Activated naive CD8-positive, alpha-beta T cell treated with anti-CD3 and anti-CD28 coated beads, Interleukin-2, amount 10 ng/mL, durations not matched to agents 7 days and 5 days (primary cell): ENCODE results near the gene TLE3. TPM values are rescaled to one million over a fixed set of nuclear protein-coding genes. Genes with fewer than 3 reads are reported as not detected.

Experiments used
- ATAC-seq: fragments of 150-1000 bp; cut with Tn5 transposase; one replicate; pipeline ENCODE4 v1.10.0; 2021; ENCODE audit warnings: low read depth, moderate library complexity
- POLR2A ChIA-PET: fragments of 350-600 bp; sonication (Branson Sonifier 250); formaldehyde crosslinking; loops from one replicate; lab custom pipeline; 2021; ENCODE audit warnings: antibody characterized with exemption; lab: Charles Lee
- DNase-seq: peaks from one replicate; pipeline ENCODE4 v3.0.0; 2021
- H3K27ac Mint-ChIP-seq: one replicate; pipeline ENCODE4 v1.8.0; 2022; ENCODE audit warnings: mild to moderate bottlenecking, mixed read lengths
- H3K27me3 Mint-ChIP-seq: one replicate; pipeline ENCODE4 v1.8.0; 2022; ENCODE audit warnings: mild to moderate bottlenecking, moderate library complexity, mixed read lengths
- H3K36me3 Mint-ChIP-seq: one replicate; pipeline ENCODE4 v1.8.0; 2021; ENCODE audit warnings: mild to moderate bottlenecking, mixed read lengths
- H3K4me1 Mint-ChIP-seq: one replicate; pipeline ENCODE4 v1.8.0; 2021; ENCODE audit warnings: mixed read lengths
- H3K4me3 Mint-ChIP-seq: one replicate; pipeline ENCODE4 v1.8.0; 2022; ENCODE audit warnings: mild to moderate bottlenecking, moderate library complexity, mixed read lengths
- H3K9me3 Mint-ChIP-seq: one replicate; pipeline ENCODE4 v1.8.0; 2021; ENCODE audit warnings: mixed read lengths
- total RNA-seq, 2 experiments: library from RNA; stranded (reverse); gene quantifications; one replicate each; pipeline ENCODE4 v1.2.3, GENCODE V29; 2021

TLE3 gene
- total RNA-seq, 2 experiments from 2014 or later, result 80.5 to 87.9 TPM

DNA sequence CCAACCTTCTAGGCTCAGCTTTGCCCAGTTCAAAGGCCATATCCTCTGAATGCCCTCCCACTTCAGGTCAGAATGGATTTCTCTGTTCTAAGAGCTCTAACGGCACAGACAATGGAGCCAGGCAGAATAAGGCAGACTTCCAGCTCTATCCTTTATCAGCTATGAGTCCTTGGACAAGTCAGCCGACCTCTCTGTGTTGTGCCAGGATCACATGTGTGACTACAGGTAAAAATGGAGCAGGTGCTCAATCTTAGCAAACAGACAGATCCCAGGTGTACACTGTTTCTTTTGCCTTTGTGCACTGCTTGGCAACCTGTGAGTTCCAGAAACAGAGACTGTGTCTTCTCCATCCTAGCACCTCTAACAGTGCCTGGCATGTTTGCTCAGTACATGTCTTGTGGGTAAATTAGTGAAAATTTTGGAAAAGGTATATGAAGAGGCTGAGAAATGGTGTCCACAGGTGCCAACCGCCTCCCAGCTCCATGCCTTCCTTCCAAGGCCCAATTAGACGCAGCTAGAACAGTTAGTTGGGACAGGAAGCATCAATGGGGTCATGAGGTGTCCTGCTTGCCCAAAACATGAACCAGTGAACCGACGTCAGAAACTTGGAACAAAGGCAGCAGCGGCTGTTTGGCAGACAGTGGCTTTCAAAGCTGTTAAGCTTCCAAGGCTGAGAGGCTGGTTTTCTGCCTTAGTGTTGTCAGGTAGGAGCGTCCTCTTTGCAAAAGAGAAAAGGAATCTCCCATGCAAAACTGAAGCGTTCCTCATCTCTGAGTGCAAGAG is 28.7 kb downstream of the TLE3 start:
- Mint-ChIP-seq H3K9me3 (no peaks in the 10 kb centered on the region), H3K4me3 (no peak overlapping the region), H3K27ac (no peak overlapping the region), H3K4me1 (peaks cover 4% of the 10 kb centered on the region), H3K36me3 (peaks cover 26% of the 10 kb centered on the region), H3K27me3 (no peaks in the 10 kb centered on the region)
- ATAC-seq (no peak), DNase-seq (no peak)
- POLR2A ChIA-PET, result interaction anchor here (1.4 kb wide), 1 partner anchor 29 kb away, joined by 3 read pairs; the partner anchor contains the start of gene TLE3

DNA sequence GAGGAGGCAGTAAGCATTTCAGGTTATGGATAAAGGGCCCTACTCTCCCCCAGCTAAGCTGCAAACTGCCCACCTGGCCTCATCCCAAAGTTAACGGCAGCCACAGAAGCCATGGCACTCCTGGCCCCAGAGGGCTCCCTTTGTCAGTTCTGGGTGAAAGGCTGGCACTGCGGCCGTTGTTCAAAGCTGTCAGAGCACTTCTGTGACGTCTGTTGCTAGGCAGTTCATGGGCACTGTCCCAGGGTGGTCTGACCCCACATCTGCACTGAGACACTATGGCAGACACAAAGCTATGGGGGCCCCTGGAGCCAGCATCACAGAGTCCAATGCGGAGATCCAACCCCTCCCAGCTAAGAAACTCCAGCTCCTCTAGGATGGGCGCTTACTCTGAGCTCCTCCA is 30.0 kb downstream of the TLE3 start:
- Mint-ChIP-seq H3K27me3 (no peaks in the 10 kb centered on the region), H3K9me3 (no peaks in the 10 kb centered on the region), H3K4me3 (no peak overlapping the region), H3K4me1 (no peaks in the 10 kb centered on the region), H3K27ac (no peak overlapping the region), H3K36me3 (peaks cover 14% of the 10 kb centered on the region)
- DNase-seq (no peak), ATAC-seq (no peak)
- POLR2A ChIA-PET, result interaction anchor here (1.4 kb wide), 1 partner anchor 30 kb away, joined by 3 read pairs; the partner anchor contains the start of gene TLE3

DNA sequence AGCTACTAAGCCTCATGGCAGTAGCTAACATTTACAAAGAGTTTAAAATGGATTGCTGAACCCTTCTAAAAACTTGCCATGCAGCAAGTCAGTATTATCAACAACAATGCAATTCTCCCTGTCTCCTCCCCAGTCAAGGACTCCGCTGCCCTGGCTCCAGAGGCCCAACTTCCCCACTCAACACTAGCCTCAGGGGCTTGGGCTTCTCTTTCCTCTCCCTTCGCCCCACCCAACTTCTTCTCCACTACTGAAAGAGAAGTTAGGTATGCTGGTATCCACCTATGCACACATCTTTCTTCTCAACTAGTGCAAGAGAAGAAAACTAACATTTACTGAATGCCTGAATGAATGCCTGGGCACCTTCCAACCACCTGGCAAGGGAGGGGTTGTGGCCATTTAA is 30.7 kb downstream of the TLE3 start:
- Mint-ChIP-seq H3K4me3 (no peak overlapping the region), H3K36me3 (peaks cover 12% of the 10 kb centered on the region), H3K27me3 (no peaks in the 10 kb centered on the region), H3K9me3 (no peaks in the 10 kb centered on the region), H3K27ac (no peak overlapping the region), H3K4me1 (no peaks in the 10 kb centered on the region)
- no peak for DNase-seq
- POLR2A ChIA-PET, result no interaction called here
- ATAC-seq, result no peak

DNA sequence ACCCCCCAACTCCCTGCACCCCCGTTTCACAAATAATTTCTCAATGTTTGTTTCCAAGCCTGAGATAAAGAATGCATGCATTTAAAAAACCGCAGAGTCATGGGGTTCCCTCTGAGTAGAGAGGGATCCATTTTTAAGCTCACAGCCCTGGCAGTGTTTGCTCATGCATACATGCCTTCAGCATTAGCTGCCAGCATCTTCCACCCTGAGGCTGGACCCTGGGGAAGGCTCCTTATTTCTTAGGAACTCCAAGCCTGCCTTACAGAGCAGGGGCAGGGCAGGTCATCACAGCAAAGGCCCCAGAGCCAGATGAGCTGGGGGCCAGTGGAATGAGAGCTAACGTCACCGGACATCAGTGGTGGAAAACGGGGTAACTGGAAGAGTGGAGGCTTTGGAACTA is 31.3 kb downstream of the TLE3 start:
- no peak overlapping the region for H3K4me3 Mint-ChIP-seq
- H3K36me3 Mint-ChIP-seq, result peaks cover 12% of the 10 kb centered on the region
- ATAC-seq (no peak), DNase-seq (no peak)
- H3K4me1 Mint-ChIP-seq, result no peaks in the 10 kb centered on the region
- no peaks in the 10 kb centered on the region for H3K9me3 Mint-ChIP-seq
- POLR2A ChIA-PET, result no interaction called here
- no peaks in the 10 kb centered on the region for H3K27me3 Mint-ChIP-seq
- H3K27ac Mint-ChIP-seq, result no peak overlapping the region

DNA sequence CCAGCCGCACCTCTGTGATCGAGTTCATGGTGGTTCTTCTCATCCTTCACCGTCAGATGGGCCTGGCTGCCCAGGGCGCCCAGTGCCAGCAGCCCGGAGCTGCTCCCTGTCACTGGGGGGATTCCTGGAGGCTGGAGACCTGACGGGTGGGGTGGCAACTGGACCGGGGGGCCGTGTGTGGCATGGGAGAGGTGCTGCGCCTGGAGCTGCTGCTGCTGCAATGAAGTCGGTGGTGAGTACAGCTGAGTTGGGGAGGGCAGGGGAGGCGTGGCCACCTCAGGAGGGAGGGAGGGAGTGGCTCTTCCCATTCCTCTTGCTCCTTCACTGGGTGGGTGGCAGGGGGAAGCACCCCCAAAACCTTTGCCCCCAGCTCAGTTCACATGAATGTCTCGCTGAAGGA is 31.7 kb downstream of the TLE3 start:
- Mint-ChIP-seq H3K27ac (no peak overlapping the region), H3K36me3 (peaks cover 9% of the 10 kb centered on the region), H3K27me3 (no peaks in the 10 kb centered on the region), H3K4me3 (no peak overlapping the region), H3K9me3 (no peaks in the 10 kb centered on the region), H3K4me1 (no peaks in the 10 kb centered on the region)
- POLR2A ChIA-PET, result no interaction called here
- ATAC-seq (no peak), DNase-seq (no peak)

DNA sequence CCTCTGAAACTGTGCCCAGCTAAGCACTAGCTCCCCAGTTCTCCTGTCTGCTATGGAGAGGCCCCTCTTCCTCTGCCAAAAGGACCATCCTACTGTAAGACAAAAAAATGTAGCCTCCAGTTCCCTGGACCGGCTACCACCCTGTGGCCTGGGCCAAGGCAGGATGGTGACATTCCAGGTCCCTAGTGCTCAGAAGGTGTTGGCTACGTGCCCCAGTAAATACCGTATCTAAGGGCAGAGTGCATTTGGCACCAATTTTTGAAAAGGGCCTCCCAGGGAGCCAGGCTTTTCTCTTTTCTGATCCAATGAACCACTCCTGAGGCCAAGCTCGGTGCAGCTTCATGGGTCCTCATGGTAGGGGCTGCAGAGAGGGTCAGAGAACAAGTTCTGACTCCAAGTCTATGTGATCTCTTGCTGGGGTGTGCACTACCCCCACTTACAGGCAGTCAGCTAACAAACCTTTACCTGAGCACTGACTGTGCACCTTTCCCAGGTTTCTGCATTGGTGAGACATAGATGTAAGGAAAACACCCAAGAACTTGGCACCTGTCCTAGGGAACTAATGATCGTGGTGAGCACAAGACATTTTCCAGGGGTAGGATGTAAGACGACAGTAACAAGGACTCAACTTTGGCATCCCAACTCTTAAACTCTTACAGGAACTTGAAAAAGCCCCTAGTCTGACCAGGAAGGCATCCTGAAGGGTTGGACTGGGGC is 32.6 kb downstream of the TLE3 start:
- POLR2A ChIA-PET, result no interaction called here
- H3K27me3 Mint-ChIP-seq, result no peaks in the 10 kb centered on the region
- H3K4me1 Mint-ChIP-seq, result no peaks in the 10 kb centered on the region
- no peaks in the 10 kb centered on the region for H3K9me3 Mint-ChIP-seq
- DNase-seq (no peak), ATAC-seq (no peak)
- H3K27ac Mint-ChIP-seq, result peak overlapping the region; percentile 21
- H3K4me3 Mint-ChIP-seq, result no peak overlapping the region
- peaks cover 10% of the 10 kb centered on the region for H3K36me3 Mint-ChIP-seq

DNA sequence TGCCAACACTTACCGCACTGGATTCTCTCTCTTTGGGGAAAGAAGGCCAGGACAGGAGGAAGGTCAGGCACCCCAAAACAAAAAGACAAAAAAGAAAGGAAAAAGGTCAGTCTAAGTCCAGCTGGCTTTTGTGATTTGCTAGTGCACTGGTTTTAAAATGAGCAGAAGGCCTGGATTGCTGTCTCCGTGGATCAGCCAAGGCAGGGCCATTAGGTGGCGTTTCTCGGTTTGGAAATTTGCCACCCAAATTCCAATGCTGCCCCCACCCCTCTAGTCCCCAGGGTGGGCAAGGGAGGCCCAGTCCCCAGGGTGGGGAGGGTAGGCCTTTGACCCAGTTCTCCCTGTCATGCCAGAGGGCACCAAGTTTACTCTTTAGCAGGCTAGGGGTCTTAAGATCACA is 33.3 kb downstream of the TLE3 start:
- Mint-ChIP-seq H3K27ac (no peak overlapping the region), H3K27me3 (no peaks in the 10 kb centered on the region), H3K4me1 (no peaks in the 10 kb centered on the region), H3K4me3 (no peak overlapping the region), H3K36me3 (peaks cover 12% of the 10 kb centered on the region), H3K9me3 (no peaks in the 10 kb centered on the region)
- ATAC-seq (no peak), DNase-seq (no peak)
- POLR2A ChIA-PET, result interaction anchor here (0.6 to 1.2 kb wide), 2 partner anchors 23 to 491 kb away, joined by 3 to 4 read pairs; no protein-coding TSS in a partner anchor

DNA sequence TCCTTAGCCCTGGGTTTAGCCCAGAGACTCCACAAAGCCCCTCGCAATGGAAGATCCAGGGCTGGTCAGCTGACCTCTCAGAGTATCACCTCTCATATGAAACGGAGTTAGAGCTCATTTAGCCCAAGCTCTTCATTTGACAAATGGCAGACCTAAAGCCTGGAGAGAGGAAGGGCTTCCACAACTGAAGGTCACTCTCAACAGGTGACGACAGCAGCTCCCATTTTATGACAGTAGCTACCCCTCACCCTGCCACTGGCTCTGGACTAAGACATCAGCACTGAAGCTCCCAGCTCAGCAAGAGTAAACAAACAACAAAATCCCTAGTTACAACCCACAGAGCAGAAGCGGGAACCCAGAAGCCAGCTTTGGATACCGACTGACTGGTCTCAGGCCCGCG is 33.7 kb downstream of the TLE3 start:
- DNase-seq (no peak), ATAC-seq (no peak)
- no peaks in the 10 kb centered on the region for H3K27me3 Mint-ChIP-seq
- H3K27ac Mint-ChIP-seq, result no peak overlapping the region
- POLR2A ChIA-PET, result interaction anchor here (0.6 to 1.2 kb wide), 2 partner anchors 23 to 491 kb away, joined by 3 to 4 read pairs; no protein-coding TSS in a partner anchor
- no peaks in the 10 kb centered on the region for H3K9me3 Mint-ChIP-seq
- H3K36me3 Mint-ChIP-seq, result peaks cover 17% of the 10 kb centered on the region
- no peaks in the 10 kb centered on the region for H3K4me1 Mint-ChIP-seq
- H3K4me3 Mint-ChIP-seq, result no peak overlapping the region

DNA sequence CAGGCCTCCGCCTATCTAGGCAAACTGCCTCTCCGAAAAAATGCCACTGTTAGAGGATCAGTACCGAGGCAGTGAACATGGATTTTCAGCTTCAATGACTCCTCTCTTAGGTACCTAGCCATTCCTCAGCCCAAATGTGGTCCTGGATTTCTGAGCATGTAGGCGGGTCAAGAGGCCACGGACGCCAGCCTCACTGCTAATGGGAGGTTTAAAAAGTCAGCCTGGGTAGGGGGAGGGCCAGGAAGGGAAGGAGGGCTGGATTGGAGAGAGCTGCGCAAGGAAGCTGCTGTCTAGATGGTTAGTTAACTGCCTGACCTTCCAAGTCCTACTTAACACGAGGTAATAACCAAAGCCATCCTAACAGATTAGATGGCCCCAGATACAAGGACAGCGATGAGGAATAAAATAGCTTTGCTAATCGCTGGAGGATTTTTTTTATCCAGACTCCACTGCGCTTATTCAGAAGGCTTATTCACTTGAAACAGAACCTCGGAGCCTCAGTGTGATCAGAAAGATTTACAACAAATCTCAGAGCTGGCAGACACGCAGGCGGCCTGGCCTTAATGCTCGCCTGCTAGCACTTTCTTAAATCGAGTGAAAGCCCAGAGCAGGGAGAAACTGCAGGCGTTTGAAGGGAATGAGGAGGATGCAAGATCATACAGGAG is 34.3 kb downstream of the TLE3 start:
- Mint-ChIP-seq H3K36me3 (peaks cover 19% of the 10 kb centered on the region), H3K27me3 (no peaks in the 10 kb centered on the region), H3K27ac (no peak overlapping the region), H3K9me3 (no peaks in the 10 kb centered on the region), H3K4me1 (no peaks in the 10 kb centered on the region), H3K4me3 (no peak overlapping the region)
- no peak for DNase-seq
- ATAC-seq, result no peak
- POLR2A ChIA-PET, result interaction anchor here (1.2 kb wide), 1 partner anchor 22 kb away, joined by 3 read pairs; no protein-coding TSS in a partner anchor

DNA sequence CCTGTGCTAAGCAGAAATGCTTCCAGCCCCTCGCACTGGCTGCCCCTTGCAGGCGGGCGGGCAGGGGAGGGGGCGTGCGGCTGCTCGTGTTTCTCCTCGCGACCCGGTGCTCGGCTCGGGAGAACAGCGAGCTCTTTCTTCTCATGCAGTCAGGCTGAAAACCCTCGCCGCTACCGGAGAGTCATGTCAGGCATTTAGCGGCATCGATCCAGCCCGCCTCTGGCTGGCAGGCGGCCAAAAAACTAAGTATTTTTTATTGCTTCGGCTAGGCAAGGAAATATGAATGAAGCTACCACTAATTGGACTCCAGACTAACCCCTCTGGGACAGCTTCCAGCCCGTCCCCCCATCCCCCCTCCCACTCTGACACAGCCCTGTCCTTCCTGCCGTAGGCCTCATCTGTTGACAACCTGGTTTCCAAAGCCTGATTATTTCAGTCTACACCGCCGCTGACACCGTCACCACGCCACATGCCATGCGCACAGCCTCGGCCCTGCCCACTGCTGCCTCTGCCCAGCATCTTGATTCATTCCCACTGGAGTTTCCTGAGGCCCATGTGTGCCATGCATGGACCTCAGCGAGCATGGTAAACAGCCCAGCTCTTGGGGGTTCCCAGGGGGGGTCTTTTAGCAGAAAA is 35.3 kb downstream of the TLE3 start:
- H3K4me1 Mint-ChIP-seq, result no peaks in the 10 kb centered on the region
- POLR2A ChIA-PET, result no interaction called here
- no peak overlapping the region for H3K27ac Mint-ChIP-seq
- H3K36me3 Mint-ChIP-seq, result peaks cover 19% of the 10 kb centered on the region
- H3K4me3 Mint-ChIP-seq, result no peak overlapping the region
- H3K9me3 Mint-ChIP-seq, result no peaks in the 10 kb centered on the region
- DNase-seq (no peak), ATAC-seq (no peak)
- H3K27me3 Mint-ChIP-seq, result no peaks in the 10 kb centered on the region

DNA sequence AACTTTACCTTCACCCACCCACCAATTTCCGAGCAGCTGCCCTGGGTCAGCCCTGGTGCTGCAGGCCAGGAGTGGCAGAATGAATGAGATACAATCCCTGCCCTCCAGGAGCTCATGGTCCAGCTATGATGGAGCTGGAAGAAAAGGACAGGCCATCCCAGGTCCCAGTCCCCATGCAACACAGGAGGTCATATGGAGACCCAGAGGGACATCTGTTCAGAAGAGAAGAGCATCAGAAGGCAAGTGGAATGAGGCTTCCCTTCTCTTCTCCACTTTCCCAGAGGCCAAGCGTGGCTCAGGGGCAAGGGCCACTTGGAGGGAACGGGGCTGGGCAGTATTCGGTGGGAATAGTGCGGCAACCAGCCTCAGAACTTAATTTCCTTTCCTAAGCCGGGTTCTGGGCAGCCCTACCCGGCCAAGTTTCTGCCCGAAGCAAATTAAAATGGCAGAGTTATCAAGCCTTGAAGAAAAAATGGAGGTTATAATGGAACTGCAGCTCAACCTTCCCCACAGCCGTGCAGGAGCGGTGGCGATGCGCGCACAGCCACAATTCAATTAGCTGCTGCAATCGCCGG is 35.9 kb downstream of the TLE3 start:
- H3K9me3 Mint-ChIP-seq, result no peaks in the 10 kb centered on the region
- POLR2A ChIA-PET, result no interaction called here
- ATAC-seq, result no peak
- no peak overlapping the region for H3K4me3 Mint-ChIP-seq
- H3K27me3 Mint-ChIP-seq, result no peaks in the 10 kb centered on the region
- no peak overlapping the region for H3K27ac Mint-ChIP-seq
- peaks cover 19% of the 10 kb centered on the region for H3K36me3 Mint-ChIP-seq
- DNase-seq, result no peak
- no peaks in the 10 kb centered on the region for H3K4me1 Mint-ChIP-seq

DNA sequence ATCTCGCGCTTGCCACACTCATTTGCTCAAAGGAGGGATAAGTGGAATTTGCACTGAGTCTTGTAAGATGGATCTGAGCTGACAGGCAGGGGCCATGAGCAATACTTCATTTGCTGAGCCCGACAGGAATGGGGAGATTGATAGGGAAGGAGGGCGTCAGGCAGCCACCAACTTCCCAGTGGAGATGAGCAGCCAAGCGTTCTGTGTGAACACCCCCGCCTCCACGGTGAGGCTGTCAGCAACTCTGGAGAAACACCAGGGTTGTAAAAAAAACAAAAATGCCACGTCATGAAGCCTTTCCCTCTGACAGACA is 36.8 kb downstream of the TLE3 start:
- Mint-ChIP-seq H3K9me3 (no peaks in the 10 kb centered on the region), H3K27ac (no peak overlapping the region), H3K4me3 (no peak overlapping the region), H3K36me3 (peaks cover 22% of the 10 kb centered on the region), H3K4me1 (no peaks in the 10 kb centered on the region), H3K27me3 (no peaks in the 10 kb centered on the region)
- no peak for ATAC-seq
- POLR2A ChIA-PET, result no interaction called here
- no peak for DNase-seq
